Measurements from ENCODE around the gene RPS15. TPM values are rescaled to one million over a fixed set of nuclear protein-coding genes. Genes with fewer than 3 reads are reported as not detected.

RPS15 gene
- total and polyA plus RNA-seq, 2 of the 13 experiments (the other 11 are each of a cell fraction or from before 2014, with no cell fraction given), result 695 to 1,411 TPM

DNA sequence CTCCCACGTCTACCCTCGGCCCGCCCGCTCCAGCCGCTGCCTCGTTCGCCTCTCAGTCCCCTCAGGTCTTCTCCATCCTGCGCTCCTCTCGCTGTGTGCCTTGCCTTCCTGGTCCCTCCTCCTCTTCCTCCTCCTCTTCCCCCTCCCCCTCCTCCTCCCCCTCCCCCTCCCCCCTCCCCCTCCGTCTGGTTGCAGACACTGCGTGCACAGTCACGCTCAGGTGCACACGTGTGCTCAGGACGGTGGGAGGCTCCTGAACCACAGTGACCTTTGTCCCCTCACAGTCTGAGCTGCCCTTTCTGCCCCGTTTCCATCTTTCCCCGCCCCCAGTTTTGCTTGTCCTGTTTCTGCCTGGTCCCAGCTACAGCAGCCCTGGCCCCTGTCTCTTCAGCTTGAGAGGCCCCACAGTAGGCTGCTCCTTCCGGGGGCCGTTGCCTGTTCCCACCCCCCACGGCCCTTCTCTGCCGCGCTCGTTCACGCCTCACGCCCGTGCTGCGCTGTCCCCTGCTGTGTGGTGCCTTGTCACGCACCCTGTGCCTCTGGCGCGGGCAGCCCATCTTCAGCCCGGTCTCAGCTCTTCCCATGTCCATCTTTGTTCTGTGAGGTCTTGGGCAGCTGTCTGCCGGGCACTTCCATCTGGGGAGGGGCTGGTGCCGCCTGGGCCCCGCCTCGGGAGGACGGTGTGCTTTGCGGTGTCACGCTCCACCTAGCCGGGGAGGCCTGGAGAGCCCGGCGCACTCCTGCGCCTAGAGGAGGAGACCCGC is 13.8 kb upstream of the RPS15 start (continued):
- TF ChIP-seq, protein P1, sequence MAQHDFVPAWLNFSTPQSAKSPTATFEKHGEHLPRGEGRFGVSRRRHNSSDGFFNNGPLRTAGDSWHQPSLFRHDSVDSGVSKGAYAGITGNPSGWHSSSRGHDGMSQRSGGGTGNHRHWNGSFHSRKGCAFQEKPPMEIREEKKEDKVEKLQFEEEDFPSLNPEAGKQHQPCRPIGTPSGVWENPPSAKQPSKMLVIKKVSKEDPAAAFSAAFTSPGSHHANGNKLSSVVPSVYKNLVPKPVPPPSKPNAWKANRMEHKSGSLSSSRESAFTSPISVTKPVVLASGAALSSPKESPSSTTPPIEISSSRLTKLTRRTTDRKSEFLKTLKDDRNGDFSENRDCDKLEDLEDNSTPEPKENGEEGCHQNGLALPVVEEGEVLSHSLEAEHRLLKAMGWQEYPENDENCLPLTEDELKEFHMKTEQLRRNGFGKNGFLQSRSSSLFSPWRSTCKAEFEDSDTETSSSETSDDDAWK (CRISPR knock-in tag; IDR thresholded peaks at IDR 0.05), result no peak
- TF ChIP-seq, protein P2, sequence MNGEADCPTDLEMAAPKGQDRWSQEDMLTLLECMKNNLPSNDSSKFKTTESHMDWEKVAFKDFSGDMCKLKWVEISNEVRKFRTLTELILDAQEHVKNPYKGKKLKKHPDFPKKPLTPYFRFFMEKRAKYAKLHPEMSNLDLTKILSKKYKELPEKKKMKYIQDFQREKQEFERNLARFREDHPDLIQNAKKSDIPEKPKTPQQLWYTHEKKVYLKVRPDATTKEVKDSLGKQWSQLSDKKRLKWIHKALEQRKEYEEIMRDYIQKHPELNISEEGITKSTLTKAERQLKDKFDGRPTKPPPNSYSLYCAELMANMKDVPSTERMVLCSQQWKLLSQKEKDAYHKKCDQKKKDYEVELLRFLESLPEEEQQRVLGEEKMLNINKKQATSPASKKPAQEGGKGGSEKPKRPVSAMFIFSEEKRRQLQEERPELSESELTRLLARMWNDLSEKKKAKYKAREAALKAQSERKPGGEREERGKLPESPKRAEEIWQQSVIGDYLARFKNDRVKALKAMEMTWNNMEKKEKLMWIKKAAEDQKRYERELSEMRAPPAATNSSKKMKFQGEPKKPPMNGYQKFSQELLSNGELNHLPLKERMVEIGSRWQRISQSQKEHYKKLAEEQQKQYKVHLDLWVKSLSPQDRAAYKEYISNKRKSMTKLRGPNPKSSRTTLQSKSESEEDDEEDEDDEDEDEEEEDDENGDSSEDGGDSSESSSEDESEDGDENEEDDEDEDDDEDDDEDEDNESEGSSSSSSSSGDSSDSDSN (CRISPR knock-in tag; IDR thresholded peaks at IDR 0.05), result peak; percentile 41; the same call in 1 of the 2 replicates
- TF ChIP-seq TRIM24 (CRISPR knock-in tag; IDR thresholded peaks at IDR 0.05), result no peak
- no peak for TF ChIP-seq SNRNP70 (IDR thresholded peaks at IDR 0.05; ENCODE audit: low read depth, low read length)
- TF ChIP-seq FOXK2 (IDR thresholded peaks at IDR 0.05), result no peak
- TF ChIP-seq, protein P3, sequence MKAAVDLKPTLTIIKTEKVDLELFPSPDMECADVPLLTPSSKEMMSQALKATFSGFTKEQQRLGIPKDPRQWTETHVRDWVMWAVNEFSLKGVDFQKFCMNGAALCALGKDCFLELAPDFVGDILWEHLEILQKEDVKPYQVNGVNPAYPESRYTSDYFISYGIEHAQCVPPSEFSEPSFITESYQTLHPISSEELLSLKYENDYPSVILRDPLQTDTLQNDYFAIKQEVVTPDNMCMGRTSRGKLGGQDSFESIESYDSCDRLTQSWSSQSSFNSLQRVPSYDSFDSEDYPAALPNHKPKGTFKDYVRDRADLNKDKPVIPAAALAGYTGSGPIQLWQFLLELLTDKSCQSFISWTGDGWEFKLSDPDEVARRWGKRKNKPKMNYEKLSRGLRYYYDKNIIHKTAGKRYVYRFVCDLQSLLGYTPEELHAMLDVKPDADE (CRISPR knock-in tag; IDR thresholded peaks at IDR 0.05), result no peak
- no peak for TF ChIP-seq ZFP41 (CRISPR knock-in tag; IDR thresholded peaks at IDR 0.05; ENCODE audit: borderline replicate concordance)
- no peak for TF ChIP-seq TEAD2 (CRISPR knock-in tag; IDR thresholded peaks at IDR 0.05)
- TF ChIP-seq MTA1 (CRISPR knock-in tag; IDR thresholded peaks at IDR 0.05; ENCODE audit: borderline replicate concordance), result 0 out of 2 replicates have a peak, but pooled peaks have one; percentile 58
- TF ChIP-seq KLF13 (CRISPR knock-in tag; IDR thresholded peaks at IDR 0.05), result no peak
- TF ChIP-seq ZFYVE20 (CRISPR knock-in tag; IDR thresholded peaks at IDR 0.05; ENCODE audit: borderline replicate concordance, low read depth), result no peak
- peak; percentile 91 for TF ChIP-seq ZBTB7A (CRISPR knock-in tag; IDR thresholded peaks at IDR 0.05)
- no peak for TF ChIP-seq LCORL (IDR thresholded peaks at IDR 0.05)
- peak; percentile 82; the same call in 1 of the 2 replicates for TF ChIP-seq LCORL (CRISPR knock-in tag; IDR thresholded peaks at IDR 0.05)
- TF ChIP-seq ZNF782 (CRISPR knock-in tag; IDR thresholded peaks at IDR 0.05; ENCODE audit: borderline replicate concordance), result no peak
- no peak for TF ChIP-seq KLF11 (CRISPR knock-in tag; IDR thresholded peaks at IDR 0.05)
- TF ChIP-seq AGO1 (IDR thresholded peaks at IDR 0.05; ENCODE audit: low read depth, low read length, poor library complexity, severe bottlenecking), result no peak
- no peak for TF ChIP-seq CAMTA2 (CRISPR knock-in tag; IDR thresholded peaks at IDR 0.05; ENCODE audit: borderline replicate concordance)
- 0 out of 2 replicates have a peak, but pooled peaks have one; percentile 31 for TF ChIP-seq FOXC1 (CRISPR knock-in tag; IDR thresholded peaks at IDR 0.05; ENCODE audit: borderline replicate concordance)
- TF ChIP-seq KMT2B (CRISPR knock-in tag; IDR thresholded peaks at IDR 0.05), result no peak
